ENCODE measurements around the gene CDK3.
"Not testable (repeated sequence)": the region's sequence is repeated elsewhere in the genome, so short reads cannot be mapped to it uniquely, and the experiment has no call there.

Gene CDK3

DNA sequence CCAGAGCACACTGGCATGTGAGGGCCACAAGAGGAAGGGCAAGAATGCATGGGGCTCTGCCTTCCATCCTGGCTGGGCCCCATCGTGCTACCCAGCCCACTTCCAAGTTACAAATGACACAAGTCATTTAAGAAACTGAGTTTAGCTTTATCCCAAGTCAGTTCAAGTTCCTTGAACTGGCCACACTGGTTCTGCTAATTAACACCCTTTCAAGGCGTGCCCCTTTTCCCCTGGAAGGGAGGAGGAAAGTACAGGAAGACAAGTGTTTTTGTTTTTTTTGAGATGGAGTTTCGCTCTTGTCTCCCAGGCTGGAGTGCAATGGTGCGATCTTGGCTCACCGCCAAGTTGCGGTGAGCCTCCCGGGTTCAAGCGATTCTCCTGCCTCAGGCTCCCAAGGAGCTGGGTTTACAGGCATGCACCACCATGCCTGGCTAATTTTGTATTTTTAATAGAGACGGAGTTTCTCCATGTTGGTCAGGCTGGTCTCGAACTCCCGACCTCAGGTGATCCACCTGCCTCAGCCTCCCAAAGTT, 43.9 kb downstream of the CDK3 start:
- DNase-seq = not testable (repeated sequence)

DNA sequence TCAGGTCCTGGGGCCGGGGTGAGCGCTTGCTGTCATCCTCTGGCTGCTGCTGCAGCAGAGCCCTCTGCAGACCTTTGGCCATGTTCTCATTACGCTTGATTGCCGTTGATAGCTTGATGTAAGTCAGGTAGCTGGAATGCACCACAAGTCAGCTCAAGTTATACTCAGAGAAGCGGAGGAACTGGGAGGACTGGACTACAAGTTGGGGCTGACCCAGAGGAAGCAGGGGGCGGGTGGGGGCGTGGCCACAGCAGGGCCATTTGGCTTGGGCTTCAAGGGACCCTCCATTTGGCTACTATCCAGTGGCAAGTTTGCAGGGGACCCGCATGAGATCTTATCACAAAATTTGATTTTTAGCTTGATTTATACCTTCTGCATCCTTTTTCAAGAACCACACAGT, 45.4 kb downstream of the CDK3 start:
- no peak for DNase-seq

GRCh38 chr17:76048025-76048605, 47.5 kb downstream of the CDK3 start:
- DNase-seq = no peak

DNA sequence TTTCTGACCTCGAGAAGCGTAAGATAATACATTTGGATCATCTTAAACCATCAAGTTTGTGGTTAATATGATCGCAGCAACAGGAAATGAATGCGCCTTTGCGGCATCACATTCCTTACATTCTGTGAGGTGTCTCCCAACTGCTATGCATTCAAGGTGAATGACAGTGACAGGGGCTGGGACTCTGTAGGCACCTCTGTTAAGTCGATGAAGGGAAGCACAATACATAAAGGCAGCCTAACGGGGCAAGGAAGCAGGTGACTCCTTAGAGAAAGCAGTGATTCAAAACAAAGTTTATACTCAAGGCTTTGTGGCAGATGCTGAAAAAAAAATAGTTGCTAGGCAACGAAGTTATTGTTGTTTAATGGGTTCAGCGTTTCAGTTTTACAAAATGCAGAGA, 48.1 kb downstream of the CDK3 start:
- DNase-seq = no peak

DNA sequence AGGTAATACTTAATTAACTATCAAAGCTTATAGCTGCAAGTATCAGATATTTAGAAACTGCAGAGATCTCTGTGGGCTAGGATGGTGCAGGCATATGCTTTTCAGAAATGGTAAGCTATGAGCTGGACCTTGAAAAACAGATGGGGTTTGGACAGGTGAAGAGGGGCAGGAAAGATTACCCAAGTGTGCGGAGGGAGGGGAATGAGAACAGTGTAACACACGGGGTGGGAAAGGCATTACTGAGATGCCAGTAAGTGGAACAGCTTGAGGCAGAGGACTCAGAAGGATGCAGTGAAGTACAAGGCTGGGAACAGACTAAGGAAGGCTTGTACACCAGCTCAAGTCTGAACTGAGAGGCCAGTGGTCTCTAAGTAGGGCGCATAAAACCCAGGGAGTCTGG, 48.6 kb downstream of the CDK3 start:
- DNase-seq = no peak

GRCh38 chr17:76049836-76050537, 49.3 kb downstream of the CDK3 start:
- no peak for DNase-seq

DNA sequence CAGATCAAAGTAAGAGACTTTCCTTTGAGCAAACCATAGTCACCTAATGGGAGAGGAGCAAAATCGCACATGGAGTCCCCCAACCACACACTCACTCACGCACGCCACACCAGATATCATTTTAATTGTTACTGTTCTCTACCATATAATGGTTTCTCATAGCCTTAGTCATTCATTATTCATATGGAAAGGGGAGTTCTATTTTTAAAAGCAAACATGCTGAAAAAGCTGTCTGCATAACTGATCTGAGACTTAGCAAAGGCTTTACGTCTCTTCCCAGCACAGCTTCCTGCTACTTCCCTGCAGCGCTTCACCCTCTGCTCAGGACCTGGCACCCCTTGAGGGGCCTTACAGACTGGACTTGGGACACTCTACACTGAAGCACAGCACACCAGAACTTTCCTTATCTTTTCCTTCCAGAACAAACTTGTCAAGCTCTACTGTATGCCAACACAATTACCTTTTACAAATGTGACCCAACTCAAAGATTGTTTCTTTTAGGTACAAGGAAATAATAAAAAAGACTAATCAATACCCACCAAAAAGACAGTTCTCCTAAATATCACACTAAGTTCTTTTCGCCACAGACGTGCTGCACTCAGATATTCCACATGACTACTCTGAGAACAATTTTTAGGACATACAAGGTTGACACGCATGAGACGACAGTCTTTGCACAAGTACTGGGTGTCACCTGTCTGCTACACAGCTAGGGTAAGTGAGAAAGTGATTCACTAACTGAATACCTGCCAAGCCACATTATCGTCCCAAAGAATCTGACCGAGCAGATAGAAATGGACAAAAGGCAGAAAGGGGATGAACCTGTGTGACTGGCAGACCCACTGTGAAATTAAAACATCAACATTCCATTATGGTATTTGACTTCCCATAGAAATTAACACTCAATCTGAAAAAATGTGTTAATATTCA, 50.1 kb downstream of the CDK3 start:
- no peak for DNase-seq

GRCh38 chr17:76051561-76051960, 50.9 kb downstream of the CDK3 start:
- no peak for DNase-seq

GRCh38 chr17:76053246-76054111, 52.8 kb downstream of the CDK3 start:
- DNase-seq = no peak

GRCh38 chr17:76054112-76054476, 53.4 kb downstream of the CDK3 start:
- DNase-seq = no peak

Data from NCI-H1694 (cell line).